Activated CD4-positive, alpha-beta T cell treated with anti-CD3 and anti-CD28 coated beads for 4 hours (primary cell): Measurements from ENCODE around the gene AIFM3.
"Not testable (repeated sequence)": the region's sequence is repeated elsewhere in the genome, so short reads cannot be mapped to it uniquely, and the experiment has no call there.

Experiments used
- DNase-seq, 2 donors: peaks; one replicate each; pipeline ENCODE4 v3.0.0-alpha.2; 2020

Gene AIFM3, protein sequence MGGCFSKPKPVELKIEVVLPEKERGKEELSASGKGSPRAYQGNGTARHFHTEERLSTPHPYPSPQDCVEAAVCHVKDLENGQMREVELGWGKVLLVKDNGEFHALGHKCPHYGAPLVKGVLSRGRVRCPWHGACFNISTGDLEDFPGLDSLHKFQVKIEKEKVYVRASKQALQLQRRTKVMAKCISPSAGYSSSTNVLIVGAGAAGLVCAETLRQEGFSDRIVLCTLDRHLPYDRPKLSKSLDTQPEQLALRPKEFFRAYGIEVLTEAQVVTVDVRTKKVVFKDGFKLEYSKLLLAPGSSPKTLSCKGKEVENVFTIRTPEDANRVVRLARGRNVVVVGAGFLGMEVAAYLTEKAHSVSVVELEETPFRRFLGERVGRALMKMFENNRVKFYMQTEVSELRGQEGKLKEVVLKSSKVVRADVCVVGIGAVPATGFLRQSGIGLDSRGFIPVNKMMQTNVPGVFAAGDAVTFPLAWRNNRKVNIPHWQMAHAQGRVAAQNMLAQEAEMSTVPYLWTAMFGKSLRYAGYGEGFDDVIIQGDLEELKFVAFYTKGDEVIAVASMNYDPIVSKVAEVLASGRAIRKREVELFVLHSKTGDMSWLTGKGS

DNA sequence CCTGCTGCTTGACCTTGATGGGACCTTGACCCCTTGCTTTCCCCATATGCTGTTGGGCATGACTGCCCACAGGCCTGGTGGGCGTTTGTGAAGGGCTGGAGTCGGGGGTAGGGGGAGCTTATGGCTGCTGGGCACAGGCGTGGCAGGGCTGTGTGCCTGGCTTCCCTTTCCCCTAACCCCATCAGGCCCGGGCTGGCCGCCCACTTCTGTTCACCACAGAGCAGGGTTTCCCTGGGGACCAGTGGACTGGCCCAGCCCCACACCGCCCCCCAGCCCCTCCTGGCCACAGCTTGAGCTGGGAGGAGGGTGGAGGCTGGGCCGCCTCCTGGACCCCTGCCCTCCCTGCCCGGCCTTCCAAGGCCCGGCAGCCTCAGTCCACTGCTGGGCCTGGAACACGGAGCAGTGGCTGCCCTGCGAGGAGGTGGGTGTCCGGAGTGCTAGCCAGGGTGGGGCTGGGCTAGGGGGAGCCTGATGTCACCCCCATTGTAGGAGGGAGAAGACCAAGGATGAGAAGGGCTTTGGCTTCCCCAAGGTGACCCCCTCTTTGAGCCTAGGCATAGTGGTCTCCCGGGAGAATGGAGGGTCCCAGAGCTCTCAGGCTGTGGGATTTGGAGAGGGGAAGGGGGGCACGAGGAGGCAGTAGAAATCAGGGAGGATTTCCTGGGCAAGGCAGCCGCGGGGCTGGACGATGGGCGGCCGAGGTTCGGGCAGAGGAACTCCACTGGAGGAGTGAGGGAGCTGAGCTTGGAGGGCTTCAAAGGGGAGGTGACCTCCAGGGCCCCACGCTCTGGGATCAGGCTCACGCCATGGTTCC is at the start of gene AIFM3:
Gene AIFM3 (plus strand): TSS at position 373 of the 814 bp plus-strand sequence. CDS start 690 bp downstream, outside the sequence.
- no peak for DNase-seq

DNA sequence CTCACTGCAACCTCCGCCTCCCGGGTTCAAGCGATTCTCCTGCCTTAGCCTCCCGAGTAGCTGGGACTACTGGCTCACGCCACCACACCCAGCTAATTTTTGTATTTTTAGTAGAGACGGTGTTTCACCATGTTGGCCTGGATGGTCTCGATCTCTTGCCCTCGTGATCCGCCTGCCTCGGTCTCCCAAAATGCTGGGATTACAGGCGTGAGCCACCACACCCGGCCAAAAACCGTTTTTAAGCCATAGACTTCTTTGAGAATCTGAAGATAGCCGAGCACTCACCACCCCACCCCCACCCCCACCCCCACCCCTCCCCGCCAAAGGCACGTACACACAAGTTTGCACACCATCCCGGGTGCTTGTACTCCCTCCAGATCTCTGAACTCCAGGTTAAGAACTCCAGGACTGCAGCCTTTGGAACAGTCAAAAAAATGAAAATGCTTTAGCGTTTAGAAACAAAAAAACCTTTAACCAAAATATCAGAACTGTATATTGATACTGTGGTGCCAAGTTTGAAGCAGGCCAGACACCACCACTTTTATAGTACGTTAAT is 48.3 kb upstream of the AIFM3 start:
- DNase-seq: no peak

DNA sequence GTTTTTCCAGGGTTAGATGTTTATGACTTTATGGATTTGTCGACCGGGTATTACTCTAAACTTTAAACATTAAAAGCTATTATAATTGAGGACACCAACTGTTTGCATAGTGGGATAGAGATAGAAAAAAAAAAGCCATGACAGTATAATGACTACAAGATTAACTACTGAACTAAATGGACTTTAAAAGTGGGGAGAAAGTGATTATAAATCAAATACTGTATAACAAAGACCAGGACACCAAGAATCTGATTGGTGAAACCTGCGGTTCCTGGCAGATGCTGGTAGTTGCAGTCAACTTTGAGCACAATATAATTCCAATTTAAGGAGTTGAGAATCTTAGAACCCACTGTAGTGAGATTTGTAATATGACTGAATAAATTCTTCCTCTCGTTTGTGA is 47.3 kb upstream of the AIFM3 start:
- no peak for DNase-seq

DNA sequence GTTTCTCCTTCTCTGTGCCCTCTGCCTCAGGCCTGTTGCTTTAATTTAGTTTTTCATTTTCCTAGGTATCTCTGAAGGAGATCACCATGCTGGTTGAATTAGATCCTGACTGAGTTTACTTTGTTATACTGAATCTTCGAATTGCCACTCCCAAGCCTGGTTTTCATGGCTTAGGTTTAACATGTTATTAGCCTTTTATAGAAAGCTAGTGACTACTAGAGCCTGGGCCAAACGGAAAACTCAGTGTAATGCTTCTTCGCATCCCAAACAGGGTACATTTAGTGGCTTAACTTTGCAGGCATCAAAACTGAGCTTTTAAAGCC is 46.2 kb upstream of the AIFM3 start:
- DNase-seq: no peak

DNA sequence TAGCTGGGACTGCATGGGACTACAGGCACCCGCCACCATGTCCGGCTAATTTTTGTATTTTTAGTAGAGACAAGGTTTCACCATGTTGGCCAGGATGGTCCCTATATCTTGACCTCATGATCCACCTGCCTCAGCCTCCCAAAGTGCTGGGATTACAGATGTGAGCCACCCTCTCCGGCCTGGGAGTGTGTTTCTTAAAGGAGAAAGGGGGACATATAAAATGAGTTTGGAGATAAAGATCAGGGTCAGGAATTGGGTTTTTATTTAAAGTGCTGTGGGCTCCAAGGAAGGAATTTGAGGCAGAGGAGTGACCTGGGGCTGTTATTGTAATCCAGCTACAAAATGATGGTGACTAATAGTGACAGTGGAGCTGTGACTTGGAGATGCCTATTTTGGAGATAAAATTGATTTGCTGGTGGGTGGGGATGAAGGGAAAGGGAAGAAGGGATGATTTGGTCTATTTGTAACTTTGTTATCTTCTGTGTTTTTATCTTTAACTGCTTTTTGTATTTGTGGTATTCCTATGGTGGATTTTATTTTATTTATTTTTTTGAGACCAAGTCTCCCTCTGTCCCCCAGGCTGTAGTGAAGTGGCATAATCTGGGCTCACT is 44.8 kb upstream of the AIFM3 start:
- DNase-seq: no peak

DNA sequence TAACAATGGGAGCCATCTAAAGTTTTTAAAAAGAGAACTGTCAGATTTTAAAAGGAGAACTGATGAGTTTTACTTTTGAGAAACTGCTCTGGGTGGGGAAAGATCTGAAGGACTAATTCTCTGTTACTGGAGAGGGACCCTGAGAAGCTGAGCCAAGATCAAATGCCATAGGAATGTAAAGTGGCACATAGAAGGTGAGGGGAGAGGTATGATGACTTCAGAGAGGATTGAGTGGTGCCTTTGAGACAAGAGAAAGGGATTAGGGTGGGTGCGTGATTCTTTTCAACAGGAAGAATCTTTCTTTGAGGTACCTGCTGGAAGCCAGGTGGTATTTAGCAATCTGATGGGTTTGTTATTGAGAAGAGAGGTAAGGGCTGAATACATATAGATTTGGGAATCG is 40.8 kb upstream of the AIFM3 start:
- no peak for DNase-seq

DNA sequence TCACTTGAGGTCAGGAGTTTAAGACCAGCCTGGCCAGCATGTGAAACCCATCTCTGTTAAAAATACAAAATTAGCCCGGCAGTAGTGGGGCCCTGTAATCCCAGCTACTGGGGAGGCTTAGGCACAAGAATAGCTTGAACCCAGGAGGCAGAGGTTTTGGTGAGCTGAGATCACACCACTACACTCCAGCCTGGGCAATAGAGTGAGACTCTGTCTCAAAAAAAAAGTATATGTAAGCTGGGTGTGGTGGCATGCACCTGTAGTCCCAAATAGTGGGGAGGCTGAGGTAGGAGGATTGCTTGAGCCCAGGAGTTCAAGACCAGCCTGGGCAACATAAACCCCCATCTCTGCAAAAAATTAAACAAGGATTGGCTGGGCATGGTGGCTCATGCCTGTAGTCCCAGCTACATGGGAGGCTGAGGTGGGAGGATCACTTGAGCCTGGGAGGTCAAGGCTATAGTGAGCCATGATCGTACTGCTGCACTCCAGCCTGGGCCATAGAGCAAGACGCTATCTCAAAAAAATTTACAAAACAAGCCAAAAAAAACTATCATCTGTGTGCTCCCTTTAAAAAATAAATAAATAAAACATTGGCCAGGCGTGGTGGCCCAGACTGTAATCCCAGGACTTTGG is 39.0 kb upstream of the AIFM3 start:
- no peak for DNase-seq

DNA sequence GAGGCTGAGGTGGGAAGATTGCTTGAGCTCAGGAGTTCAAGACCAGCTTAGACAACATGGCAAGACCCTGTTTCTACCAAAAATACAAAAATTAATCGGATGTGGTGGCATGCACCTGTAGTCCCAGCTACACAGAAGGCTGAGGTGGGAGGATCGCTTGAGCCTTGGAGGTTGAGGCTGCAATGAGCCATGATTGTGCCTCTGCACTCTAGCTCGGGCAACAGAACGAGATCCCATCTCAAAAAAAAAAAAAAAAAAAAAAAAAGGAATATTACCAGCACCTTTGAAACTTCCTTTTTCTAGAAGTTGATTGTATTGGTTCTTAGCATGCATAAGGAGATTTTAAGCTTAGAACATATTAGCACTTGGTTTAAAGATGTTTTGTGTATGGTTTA is 38.5 kb upstream of the AIFM3 start:
- DNase-seq: no peak

DNA sequence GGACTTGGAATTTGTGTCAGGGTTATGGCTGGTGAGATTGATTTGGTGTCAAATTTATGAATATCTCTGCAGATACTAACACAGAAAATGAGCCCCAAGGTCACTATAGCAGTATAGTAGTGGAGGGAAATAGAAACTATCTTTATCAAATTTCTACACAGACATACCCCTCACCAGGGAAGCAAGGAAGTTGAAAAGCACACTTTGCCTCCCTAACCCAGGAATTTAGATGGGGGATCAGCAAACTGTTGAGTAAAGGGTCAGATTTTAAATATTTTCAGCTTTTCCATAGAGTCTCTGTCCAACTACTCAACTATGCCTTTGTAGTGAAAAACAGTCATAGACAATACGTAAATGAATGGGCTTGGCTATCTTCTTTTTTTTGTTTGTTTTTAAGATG is 37.1 kb upstream of the AIFM3 start:
- DNase-seq: no peak

DNA sequence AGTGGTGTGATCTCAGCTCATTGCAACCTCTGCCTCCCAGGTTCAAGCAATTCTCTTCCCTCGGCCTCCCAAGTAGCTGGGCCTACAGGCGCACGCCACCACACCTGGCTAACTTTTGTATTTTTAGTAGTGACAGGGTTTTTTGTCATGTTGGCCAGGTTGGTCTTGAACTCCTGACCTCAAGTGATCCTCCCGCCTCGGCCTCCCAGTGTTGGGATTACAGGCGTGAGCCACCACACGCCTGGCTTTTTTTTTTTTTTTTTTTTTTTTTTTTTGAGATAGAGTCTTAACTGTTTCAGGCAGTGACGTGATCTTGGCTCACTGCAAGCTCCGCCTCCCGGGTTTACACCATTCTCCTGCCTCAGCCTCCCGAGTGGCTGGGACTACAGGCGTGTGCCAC is 36.6 kb upstream of the AIFM3 start:
- not testable (repeated sequence) for DNase-seq

DNA sequence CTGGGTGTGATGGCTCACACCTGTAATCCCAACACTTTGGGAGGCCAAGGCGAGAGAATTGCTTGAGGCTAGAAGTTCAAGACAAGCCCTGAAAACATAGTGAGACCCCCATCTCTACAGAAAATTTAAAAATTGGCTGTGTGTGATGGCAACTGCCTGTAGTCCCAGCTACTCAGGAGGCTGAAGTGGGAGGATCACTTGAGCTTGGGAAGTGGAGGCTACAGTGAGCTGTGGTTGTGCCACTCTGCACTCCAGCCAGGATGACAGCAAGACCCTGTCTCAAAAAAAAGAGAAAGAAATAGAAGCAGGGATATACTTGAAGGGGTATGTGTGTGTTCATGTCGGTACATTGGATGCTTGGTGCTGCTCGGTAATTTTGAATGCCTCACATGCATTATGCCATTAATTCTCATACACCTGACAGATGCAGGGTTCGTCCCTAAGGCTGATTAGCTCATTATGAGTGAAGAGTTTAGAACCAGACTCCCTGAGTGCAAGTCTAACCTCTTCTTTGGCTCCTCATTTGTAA is 35.9 kb upstream of the AIFM3 start:
- DNase-seq: no peak

DNA sequence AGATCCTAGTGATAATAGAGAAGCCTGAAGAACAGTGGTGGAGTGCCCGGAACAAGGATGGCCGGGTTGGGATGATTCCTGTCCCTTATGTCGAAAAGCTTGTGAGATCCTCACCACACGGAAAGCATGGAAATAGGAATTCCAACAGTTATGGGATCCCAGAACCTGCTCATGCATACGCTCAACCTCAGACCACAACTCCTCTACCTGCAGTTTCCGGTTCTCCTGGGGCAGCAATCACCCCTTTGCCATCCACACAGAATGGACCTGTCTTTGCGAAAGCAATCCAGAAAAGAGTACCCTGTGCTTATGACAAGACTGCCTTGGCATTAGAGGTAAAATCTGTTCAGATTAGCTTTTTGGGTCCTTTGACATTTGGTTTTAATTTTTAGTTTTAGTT is 33.1 kb upstream of the AIFM3 start:
- DNase-seq: no peak

DNA sequence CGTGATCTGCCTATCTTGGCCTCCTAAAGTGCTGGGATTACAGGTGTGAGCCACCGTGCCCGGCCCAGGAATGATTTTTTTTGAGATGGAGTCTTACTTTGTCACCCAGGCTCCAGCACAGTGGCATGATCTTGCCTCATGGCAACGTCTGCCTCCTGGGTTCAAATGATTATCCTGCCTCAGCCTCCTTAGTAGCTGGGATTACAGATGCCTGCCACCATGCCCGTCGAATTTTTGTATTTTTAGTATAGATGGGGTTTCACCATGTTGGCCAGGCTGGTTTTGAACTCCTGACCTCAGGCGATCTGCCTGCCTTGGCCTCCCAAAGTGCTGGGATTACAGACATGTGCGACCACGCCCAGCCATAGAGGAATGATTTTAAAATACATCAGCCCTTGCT is 32.0 kb upstream of the AIFM3 start:
- not testable (repeated sequence) for DNase-seq

DNA sequence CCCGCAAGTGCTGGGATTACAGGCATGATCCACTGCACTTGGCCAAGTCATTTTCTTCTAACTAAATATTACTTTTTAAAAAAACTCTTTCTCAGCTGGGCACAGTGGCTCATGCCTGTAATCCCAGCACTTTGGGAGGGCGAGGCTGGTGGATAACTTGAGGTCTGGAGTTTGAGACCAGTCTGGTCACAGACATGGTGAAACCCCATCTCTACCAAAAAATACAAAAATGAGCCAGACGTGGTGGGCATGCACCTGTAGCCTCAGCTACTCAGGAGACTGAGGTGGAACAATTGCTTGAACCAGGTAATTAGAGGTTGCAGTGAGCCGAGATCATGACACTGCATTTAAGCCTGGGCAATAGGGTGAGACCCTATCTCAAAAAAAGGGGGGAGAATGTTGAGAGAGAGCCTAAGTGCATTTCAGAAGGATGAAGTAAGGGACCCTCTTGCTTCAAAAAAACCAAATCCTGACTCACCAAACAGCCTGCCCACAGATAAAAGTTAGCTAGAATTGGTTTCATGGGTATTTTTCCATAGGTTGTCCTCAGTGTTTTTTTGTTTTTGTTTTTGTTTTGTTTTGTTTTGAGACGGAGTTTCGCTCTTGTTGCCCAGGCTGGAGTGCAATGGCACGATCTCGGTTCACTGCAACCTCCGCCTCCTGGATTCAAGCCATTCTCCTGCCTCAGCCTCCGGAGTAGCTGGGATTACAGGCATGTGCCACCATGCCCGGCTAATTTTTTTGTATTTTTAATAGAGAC is 31.1 kb upstream of the AIFM3 start:
- DNase-seq: not testable (repeated sequence)

DNA sequence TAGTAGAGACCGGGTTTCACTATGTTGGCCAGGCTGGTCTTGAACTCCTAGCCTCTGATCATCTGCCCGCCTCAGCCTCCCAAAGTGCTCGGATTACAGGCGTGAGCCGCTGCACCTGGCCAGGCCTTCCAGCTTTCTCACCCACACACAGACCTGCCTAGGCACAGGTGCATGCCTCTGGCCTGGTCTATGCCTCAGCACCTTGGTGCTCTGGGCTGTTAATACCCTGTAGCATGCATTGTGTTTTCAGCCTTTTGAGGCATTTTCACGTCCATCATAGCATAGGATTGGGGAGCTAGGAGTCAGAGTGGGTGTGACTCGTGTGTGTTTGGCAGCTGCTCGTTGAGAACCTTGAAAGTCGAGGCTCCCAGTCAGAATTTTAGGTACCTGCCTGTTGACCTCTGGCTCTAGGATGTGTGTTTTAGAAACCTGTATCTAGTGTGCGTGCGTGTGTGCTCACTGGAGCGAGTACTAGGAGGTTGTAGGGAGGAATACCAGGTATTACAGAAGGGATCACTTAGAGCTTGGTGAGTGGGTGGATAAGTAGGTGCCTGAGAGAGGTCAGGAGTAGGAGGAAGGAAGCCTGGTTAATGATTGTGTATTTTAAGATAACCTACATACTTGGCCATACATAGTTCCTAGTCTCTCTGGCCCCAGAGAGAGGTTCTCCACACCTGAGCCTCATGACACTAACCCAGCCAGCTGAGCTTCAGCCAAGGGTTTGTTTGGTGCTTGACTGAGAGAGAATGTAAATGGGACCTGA is 29.8 kb upstream of the AIFM3 start:
- DNase-seq: no peak

DNA sequence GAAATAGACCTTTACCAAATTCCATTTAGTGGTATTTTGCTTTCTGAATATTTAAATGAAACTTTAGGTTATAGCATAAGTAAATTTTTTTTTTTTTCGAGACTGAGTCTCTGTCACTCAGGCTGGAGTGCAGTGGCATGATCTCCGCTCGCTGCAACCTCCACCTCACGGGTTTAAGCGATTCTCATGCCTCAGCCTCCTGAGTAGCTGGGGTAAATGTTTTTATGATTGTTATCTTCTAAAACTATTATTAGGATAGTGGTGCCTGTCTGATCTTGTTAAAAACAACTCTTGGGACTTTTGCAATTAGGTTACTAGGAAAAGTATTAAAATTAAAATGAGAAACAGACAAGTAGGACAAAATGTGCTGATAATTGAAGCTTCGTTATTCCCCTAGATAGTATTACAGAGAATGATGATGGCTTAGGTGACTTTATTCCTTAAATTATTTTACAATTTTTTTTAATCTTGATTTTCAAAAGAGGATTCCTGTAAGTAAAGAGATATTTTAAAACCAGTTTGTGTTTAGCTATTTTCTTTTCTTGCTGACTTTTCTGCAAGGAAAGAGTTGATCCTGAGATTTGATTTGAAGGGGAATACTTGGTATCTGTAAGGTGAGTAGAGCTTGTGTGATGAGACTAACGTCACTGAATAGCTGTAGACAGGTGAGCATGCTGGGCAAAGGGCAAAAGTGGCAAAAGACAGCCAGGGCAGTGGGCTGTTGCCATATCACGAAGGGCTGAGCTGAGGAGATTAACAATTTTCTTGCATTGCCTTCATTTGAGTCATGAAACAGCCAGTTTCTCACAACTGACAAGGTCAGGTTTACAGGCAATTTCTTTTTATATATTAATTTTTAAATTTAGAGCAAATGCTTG is 29.0 kb upstream of the AIFM3 start:
- DNase-seq: no peak

DNA sequence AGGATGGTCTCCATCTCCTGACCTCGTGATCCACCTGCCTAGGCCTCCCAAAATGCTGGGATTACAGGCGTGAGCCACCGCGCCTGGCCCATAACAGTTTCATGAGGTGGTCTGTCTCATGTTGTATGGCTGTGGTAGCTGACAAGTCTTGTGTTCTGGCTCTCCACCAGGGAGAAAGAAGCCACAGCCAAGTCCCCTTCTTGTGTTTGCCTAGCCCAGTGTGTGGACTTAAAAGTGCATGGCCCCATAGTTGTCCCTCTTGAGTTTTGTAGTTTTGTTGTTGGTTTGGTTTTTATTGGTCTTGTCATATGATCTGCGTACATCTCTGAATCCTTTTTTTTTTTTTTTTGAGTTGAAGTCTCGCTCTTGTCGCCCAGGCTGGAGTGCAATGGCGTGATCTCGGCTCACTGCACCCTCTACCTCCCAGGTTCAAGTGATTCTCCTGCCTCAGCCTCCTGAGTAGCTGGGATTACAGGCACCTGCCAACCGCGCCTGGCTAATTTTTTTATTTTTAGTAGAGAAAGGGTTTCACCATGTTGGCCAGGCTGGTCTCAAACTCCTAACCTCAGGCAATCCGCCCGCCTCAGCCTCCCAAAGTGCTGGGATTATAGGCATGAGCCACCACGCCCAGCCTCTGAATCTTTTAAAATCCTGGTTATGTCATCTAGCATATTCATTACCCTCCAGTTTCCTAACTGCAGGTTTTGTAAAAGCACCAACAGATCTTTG is 27.4 kb upstream of the AIFM3 start:
- not testable (repeated sequence) for DNase-seq

DNA sequence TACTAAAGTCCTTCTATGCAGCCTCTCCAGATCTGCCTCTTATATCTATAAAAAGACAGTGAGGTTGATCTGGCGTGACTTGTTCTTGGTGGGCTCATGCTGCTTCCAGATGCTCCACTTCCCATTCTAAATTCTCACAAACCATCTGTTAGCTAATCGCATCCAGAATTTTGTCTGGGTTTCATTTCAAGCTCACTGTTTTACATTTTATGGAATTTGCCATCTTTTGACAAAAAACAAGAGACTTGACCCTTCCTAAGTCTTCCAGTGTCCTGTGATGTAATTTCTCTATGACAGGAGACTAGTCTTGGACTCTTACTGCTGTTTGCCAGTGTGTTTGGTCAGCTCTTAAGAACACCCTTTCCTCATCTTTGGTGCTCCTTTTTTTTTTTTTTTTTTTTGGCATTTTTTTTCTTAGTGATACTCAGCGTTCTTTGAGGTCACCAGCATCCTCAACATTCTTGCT is 26.8 kb upstream of the AIFM3 start:
- DNase-seq: no peak

DNA sequence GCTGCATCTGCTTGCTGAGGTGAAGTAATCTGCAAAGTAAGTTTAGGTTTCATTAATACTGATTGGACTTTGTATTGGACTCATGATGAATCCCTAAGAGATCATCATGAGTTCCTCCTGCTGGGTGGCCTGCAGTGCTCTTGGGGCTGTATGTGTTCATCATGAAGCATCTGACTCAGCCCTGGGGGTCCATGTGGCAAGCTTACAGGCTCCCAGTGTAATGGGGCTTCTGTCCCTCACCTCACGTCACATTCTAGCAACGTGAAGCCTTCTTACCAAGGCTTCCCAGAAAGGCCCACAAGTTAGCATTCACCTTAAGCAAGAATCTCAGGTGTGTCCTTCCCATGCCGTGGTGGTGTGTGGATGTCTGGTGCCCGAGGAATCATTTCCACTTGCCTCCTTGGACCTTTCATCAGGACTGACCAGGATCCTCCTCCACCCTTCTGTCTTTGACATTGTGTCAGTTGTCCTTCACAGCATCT is 26.1 kb upstream of the AIFM3 start:
- DNase-seq: no peak
